ENCODE data around the gene MRPL18. TPM values are rescaled to one million over a fixed set of nuclear protein-coding genes. Genes with fewer than 3 reads are reported as not detected.
"Not testable (repeated sequence)": the region's sequence is repeated elsewhere in the genome, so short reads cannot be mapped to it uniquely, and the experiment has no call there.

The MRPL18 gene
- 142 and 166 TPM in 2 replicates for total RNA-seq (2014; rRNA removed; shearing (Covaris generic); ENCODE audit: low replicate concordance)

- in situ Hi-C loops (cut with HindIII; ENCODE audit: low pct_unique_long_range_greater_than_20kb, low sequenced_read_pairs) = no loop called here
- DNase-seq (ENCODE audit: low read depth) = peak; percentile 89
These were observed at the start of gene MRPL18 for GRCh38 chr6:159790149-159790955. Gene MRPL18 (plus strand): TSS chr6:159790467. CDS start chr6:159790588, 121 bp downstream.

GRCh38 chr6:159742165-159742564 lies 48.1 kb upstream of the MRPL18 start:
- DNase-seq (ENCODE audit: low read depth) = no peak
- in situ Hi-C loops (cut with HindIII; ENCODE audit: low pct_unique_long_range_greater_than_20kb, low sequenced_read_pairs) = no loop called here

- in situ Hi-C loops (cut with HindIII; ENCODE audit: low pct_unique_long_range_greater_than_20kb, low sequenced_read_pairs) = no loop called here
- DNase-seq (ENCODE audit: low read depth) = no peak
These were observed 45.2 kb upstream of the MRPL18 start for GRCh38 chr6:159745081-159745480.

- no peak for DNase-seq (ENCODE audit: low read depth)
- in situ Hi-C loops (cut with HindIII; ENCODE audit: low pct_unique_long_range_greater_than_20kb, low sequenced_read_pairs) = no loop called here
These were observed 43.5 kb upstream of the MRPL18 start for GRCh38 chr6:159746759-159747158.

- in situ Hi-C loops (cut with HindIII; ENCODE audit: low pct_unique_long_range_greater_than_20kb, low sequenced_read_pairs); DNase-seq (ENCODE audit: low read depth): not testable (repeated sequence)
These were observed 42.1 kb upstream of the MRPL18 start for GRCh38 chr6:159748127-159748526.

GRCh38 chr6:159751448-159751847 lies 38.8 kb upstream of the MRPL18 start:
- DNase-seq (ENCODE audit: low read depth) = no peak
- in situ Hi-C loops (cut with HindIII; ENCODE audit: low pct_unique_long_range_greater_than_20kb, low sequenced_read_pairs) = no loop called here

- no peak for DNase-seq (ENCODE audit: low read depth)
- in situ Hi-C loops (cut with HindIII; ENCODE audit: low pct_unique_long_range_greater_than_20kb, low sequenced_read_pairs) = no loop called here
These were observed 37.0 kb upstream of the MRPL18 start for GRCh38 chr6:159753081-159753872.

GRCh38 chr6:159754401-159754800 lies 35.9 kb upstream of the MRPL18 start:
- in situ Hi-C loops (cut with HindIII; ENCODE audit: low pct_unique_long_range_greater_than_20kb, low sequenced_read_pairs) = no loop called here

GRCh38 chr6:159754959-159755914 lies 35.0 kb upstream of the MRPL18 start:
- in situ Hi-C loops (cut with HindIII; ENCODE audit: low pct_unique_long_range_greater_than_20kb, low sequenced_read_pairs) = no loop called here
- DNase-seq (ENCODE audit: low read depth) = no peak

More at GRCh38 chr6:159754401-159754800, 35.9 kb upstream of the MRPL18 start:
- no peak for DNase-seq (ENCODE audit: low read depth)

GRCh38 chr6:159756508-159756907 lies 33.8 kb upstream of the MRPL18 start:
- DNase-seq (ENCODE audit: low read depth) = no peak
- in situ Hi-C loops (cut with HindIII; ENCODE audit: low pct_unique_long_range_greater_than_20kb, low sequenced_read_pairs) = no loop called here

- DNase-seq (ENCODE audit: low read depth) = peak; percentile 26
- in situ Hi-C loops (cut with HindIII; ENCODE audit: low pct_unique_long_range_greater_than_20kb, low sequenced_read_pairs) = no loop called here
These were observed 32.0 kb upstream of the MRPL18 start for GRCh38 chr6:159758031-159759001.

GRCh38 chr6:159759645-159760044 lies 30.6 kb upstream of the MRPL18 start:
- in situ Hi-C loops (cut with HindIII; ENCODE audit: low pct_unique_long_range_greater_than_20kb, low sequenced_read_pairs) = no loop called here
- DNase-seq (ENCODE audit: low read depth) = no peak

- peak; percentile 36 for DNase-seq (ENCODE audit: low read depth)
- in situ Hi-C loops (cut with HindIII; ENCODE audit: low pct_unique_long_range_greater_than_20kb, low sequenced_read_pairs) = no loop called here
These were observed 29.6 kb upstream of the MRPL18 start for GRCh38 chr6:159760602-159761057.

GRCh38 chr6:159761129-159761872 lies 29.0 kb upstream of the MRPL18 start:
- in situ Hi-C loops (cut with HindIII; ENCODE audit: low pct_unique_long_range_greater_than_20kb, low sequenced_read_pairs) = no loop called here

GRCh38 chr6:159761873-159762680 lies 28.2 kb upstream of the MRPL18 start, which contains the start of gene ACAT2:
Gene ACAT2 (plus strand): TSS chr6:159762045. CDS start chr6:159762088, 43 bp downstream.
- peak; percentile 93 for DNase-seq (ENCODE audit: low read depth)
- in situ Hi-C loops (cut with HindIII; ENCODE audit: low pct_unique_long_range_greater_than_20kb, low sequenced_read_pairs) = no loop called here

More at GRCh38 chr6:159761129-159761872, 29.0 kb upstream of the MRPL18 start:
- DNase-seq (ENCODE audit: low read depth) = no peak
